Measurements from ENCODE around the gene PKP1. TPM values are rescaled to one million over a fixed set of nuclear protein-coding genes. Genes with fewer than 3 reads are reported as not detected.
A peak's percentile ranks its signal among the peaks of the same experiment; 100 is the strongest.

Gene PKP1
- total RNA-seq, 1 donor from 2014 or later = not detected

DNA sequence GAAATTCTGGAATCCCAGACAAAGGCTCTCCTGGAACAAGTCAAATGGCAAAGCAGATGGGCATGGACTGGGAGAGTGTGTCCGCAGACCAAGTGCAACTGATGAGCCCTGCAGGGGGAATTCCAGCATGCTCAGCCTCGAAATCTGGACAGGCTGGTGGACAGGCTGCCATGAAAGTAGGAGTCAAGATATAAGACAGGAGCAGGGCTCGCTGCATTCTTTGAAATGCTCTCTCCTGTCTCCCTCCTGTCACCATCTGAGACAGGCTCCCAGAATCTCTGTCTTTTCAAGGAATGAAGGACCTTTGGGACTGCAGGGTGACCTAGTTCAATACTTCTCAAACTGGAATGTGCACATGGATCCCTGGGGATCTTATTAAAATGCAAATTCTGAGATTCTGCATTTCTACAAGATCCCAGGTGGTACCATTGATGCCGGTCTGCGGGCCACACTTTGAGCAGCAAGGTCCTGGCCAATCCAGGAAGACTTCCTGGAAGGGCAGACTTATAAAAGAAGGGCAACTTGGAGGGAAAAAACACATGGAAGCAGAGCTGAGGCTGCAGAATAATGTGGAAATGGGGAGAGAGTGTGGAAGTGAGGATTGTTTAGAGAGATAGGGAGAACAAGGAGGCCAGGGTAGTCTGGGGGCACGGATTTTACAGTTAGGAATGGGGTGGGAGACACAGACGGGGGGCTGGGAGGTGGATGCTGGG is 64.3 kb downstream of the PKP1 start:
- DNase-seq = peak; percentile 23
- Mint-ChIP-seq H3K9me3 (ENCODE audit: unreplicated experiment) (peaks cover 1% of the 10 kb centered on the region), H3K27me3 (ENCODE audit: unreplicated experiment) (peaks cover 6% of the 10 kb centered on the region), H3K4me1 (ENCODE audit: low read depth, unreplicated experiment) (peaks cover 16% of the 10 kb centered on the region), H3K27ac (ENCODE audit: unreplicated experiment) (no peak overlapping the region), H3K4me3 (ENCODE audit: unreplicated experiment) (no peak overlapping the region), H3K36me3 (ENCODE audit: unreplicated experiment) (no peaks in the 10 kb centered on the region)
- TF ChIP-seq, protein P1, sequence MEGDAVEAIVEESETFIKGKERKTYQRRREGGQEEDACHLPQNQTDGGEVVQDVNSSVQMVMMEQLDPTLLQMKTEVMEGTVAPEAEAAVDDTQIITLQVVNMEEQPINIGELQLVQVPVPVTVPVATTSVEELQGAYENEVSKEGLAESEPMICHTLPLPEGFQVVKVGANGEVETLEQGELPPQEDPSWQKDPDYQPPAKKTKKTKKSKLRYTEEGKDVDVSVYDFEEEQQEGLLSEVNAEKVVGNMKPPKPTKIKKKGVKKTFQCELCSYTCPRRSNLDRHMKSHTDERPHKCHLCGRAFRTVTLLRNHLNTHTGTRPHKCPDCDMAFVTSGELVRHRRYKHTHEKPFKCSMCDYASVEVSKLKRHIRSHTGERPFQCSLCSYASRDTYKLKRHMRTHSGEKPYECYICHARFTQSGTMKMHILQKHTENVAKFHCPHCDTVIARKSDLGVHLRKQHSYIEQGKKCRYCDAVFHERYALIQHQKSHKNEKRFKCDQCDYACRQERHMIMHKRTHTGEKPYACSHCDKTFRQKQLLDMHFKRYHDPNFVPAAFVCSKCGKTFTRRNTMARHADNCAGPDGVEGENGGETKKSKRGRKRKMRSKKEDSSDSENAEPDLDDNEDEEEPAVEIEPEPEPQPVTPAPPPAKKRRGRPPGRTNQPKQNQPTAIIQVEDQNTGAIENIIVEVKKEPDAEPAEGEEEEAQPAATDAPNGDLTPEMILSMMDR (IDR thresholded peaks at IDR 0.05; ENCODE audit: partially characterized antibody, unreplicated experiment) = no peak

DNA sequence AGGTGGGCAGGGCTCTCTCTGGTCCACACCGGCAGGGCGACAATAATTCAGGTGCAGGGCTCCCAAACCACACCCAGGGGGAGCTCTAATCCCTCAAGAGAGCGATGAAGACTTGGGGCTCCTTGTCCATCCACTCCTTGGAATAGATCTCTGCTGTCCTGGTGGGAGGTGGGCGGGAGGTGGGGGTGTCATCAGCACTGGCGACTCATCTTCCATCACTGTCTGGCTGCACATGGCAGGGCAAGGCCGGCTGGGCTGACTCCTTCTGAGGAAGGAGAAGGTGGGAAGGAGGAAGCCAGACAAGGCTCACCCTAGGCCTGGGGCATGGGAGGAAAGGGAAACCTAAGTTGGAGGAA is 64.9 kb downstream of the PKP1 start:
- Mint-ChIP-seq H3K9me3 (ENCODE audit: unreplicated experiment) (peaks cover 1% of the 10 kb centered on the region), H3K36me3 (ENCODE audit: unreplicated experiment) (no peaks in the 10 kb centered on the region), H3K4me1 (ENCODE audit: low read depth, unreplicated experiment) (peaks cover 16% of the 10 kb centered on the region), H3K27me3 (ENCODE audit: unreplicated experiment) (peaks cover 6% of the 10 kb centered on the region), H3K27ac (ENCODE audit: unreplicated experiment) (no peak overlapping the region), H3K4me3 (ENCODE audit: unreplicated experiment) (no peak overlapping the region)
- TF ChIP-seq, protein P1 (IDR thresholded peaks at IDR 0.05; ENCODE audit: partially characterized antibody, unreplicated experiment) = peak; percentile 55
- peak; percentile 65 for DNase-seq

DNA sequence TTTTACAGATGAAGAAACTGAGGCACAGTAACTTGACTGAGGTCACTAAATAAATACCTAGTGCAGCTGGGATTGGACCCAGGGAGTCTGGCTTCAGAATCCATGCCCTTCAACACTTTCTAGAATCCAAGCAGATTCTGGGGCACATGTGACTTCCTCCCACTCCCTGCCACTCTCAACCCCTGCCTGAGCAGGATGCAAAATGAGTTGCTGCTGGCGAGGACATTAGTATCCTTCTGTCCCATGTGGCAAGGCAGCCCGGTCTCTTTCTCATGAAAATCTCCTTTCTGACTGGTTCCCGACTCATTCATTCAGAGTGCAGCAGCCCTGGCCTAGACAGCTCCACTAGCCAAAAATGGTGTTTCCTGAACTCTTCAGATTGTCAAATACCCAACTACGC is 65.8 kb downstream of the PKP1 start:
- Mint-ChIP-seq H3K36me3 (ENCODE audit: unreplicated experiment) (no peaks in the 10 kb centered on the region), H3K9me3 (ENCODE audit: unreplicated experiment) (peaks cover 1% of the 10 kb centered on the region), H3K27me3 (ENCODE audit: unreplicated experiment) (peaks cover 6% of the 10 kb centered on the region), H3K4me3 (ENCODE audit: unreplicated experiment) (no peak overlapping the region), H3K4me1 (ENCODE audit: low read depth, unreplicated experiment) (peaks cover 16% of the 10 kb centered on the region), H3K27ac (ENCODE audit: unreplicated experiment) (no peak overlapping the region)
- TF ChIP-seq, protein P1 (IDR thresholded peaks at IDR 0.05; ENCODE audit: partially characterized antibody, unreplicated experiment) = no peak
- peak; percentile 6 for DNase-seq

DNA sequence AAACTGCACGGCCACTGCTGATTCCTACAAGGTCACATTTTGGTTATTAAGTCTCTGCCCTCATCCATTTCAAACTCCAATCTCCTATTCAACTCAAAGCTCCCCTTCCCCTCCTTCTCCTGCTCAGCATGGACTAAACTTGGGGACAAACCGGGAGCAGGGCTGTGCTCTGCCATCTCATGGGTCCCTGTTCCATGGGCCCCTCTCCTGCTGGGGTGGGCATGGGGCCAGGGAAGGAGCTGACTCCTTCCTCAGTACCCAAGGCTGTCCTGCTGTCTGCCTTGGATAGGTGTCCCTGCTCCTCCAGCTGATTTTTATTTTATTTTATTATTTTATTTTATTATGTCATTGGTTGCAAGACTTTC is 67.0 kb downstream of the PKP1 start:
- Mint-ChIP-seq H3K27ac (ENCODE audit: unreplicated experiment) (no peak overlapping the region), H3K36me3 (ENCODE audit: unreplicated experiment) (no peaks in the 10 kb centered on the region), H3K9me3 (ENCODE audit: unreplicated experiment) (peaks cover 1% of the 10 kb centered on the region), H3K27me3 (ENCODE audit: unreplicated experiment) (peaks cover 8% of the 10 kb centered on the region), H3K4me3 (ENCODE audit: unreplicated experiment) (no peak overlapping the region), H3K4me1 (ENCODE audit: low read depth, unreplicated experiment) (peaks cover 16% of the 10 kb centered on the region)
- TF ChIP-seq, protein P1 (IDR thresholded peaks at IDR 0.05; ENCODE audit: partially characterized antibody, unreplicated experiment) = no peak
- DNase-seq = peak; percentile 2

DNA sequence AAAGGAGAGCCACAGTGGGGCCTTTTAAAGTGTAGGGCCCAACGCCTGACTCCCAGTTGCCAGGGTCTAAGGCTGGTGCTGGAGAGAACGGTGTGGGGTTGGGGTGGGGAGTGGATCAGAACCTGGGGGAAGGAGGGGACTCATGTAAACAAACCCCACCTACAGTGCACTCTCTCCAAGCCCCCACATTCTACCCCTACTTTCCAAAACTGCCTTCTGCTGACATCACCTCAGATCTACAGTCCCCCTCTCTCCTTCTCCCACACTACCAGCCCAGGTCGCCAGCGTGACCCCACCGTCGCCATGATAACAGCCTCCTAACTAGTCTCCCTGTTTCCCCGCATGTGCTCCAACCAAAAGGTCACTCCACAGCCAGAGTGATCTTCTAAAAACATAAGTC is 67.6 kb downstream of the PKP1 start:
- H3K4me1 Mint-ChIP-seq (ENCODE audit: low read depth, unreplicated experiment) = peaks cover 16% of the 10 kb centered on the region
- H3K4me3 Mint-ChIP-seq (ENCODE audit: unreplicated experiment) = no peak overlapping the region
- DNase-seq = peak; percentile 3
- H3K27ac Mint-ChIP-seq (ENCODE audit: unreplicated experiment) = no peak overlapping the region
- no peaks in the 10 kb centered on the region for H3K36me3 Mint-ChIP-seq (ENCODE audit: unreplicated experiment)
- H3K9me3 Mint-ChIP-seq (ENCODE audit: unreplicated experiment) = peaks cover 1% of the 10 kb centered on the region
- H3K27me3 Mint-ChIP-seq (ENCODE audit: unreplicated experiment) = peaks cover 13% of the 10 kb centered on the region
- TF ChIP-seq, protein P1 (IDR thresholded peaks at IDR 0.05; ENCODE audit: partially characterized antibody, unreplicated experiment) = no peak

Measured in glutamatergic neuron (in vitro differentiated cells).